Breast epithelium (tissue), 3 donors: ENCODE measurements around the gene NEIL3.

Source experiments
- CTCF ChIP-seq, 3 donors: fragments of 450-650 bp; IDR thresholded peaks; one replicate each; pipeline ENCODE4 v1.5.1; 2016 to 2017; ENCODE audit warnings: antibody characterized with exemption in 3 of 3, mild to moderate bottlenecking in 3 of 3, moderate library complexity in 3 of 3
- POLR2AphosphoS5 ChIP-seq, 3 donors: sonication (generic); formaldehyde crosslinking; IDR thresholded peaks; one replicate each; pipeline ENCODE4 v1.6.1; 2017; ENCODE audit warnings: antibody characterized with exemption in 3 of 3

DNA sequence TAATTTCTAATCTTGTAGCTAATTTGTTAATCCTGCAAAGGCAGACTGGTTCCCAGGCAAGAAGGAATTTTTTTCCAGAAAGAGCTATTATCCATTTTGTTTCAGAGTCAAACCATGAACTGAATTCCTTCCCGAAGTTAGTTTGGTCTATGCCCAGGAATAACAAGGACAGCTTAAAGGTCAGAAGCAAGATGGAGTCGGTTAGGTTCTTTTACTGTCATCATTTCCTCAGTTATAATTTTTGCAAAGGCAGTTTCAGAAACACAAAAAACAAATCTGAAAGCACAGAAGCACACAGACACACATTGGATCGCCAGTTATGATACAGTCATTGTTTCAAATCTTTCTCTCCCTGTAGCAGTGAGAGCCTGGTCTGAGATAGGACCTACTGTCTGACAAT is 94.7 kb downstream of the NEIL3 start:
- TF ChIP-seq CTCF (IDR thresholded peaks at IDR 0.05), result no peak
- no peak for TF ChIP-seq POLR2AphosphoS5 (IDR thresholded peaks at IDR 0.05)
